ENCODE measurements around the gene SLC34A1. TPM values are rescaled to one million over a fixed set of nuclear protein-coding genes. Genes with fewer than 3 reads are reported as not detected.

Gene SLC34A1
- total RNA-seq, 3 donors from 2014 or later (not counting 1 experiment from before 2014, with no cell fraction given), result 0.50 to 0.66 (median 0.63) TPM

GRCh38 chr5:177440211-177440989, 56.2 kb downstream of the SLC34A1 start:
- H3K27ac Mint-ChIP-seq, result peak overlapping the region; percentile 47 to 72
- no peaks in the 10 kb centered on the region for H3K36me3 Mint-ChIP-seq
- DNase-seq, result peak in 1 of 2 donors; percentile 85
- TF ChIP-seq CTCF (IDR thresholded peaks at IDR 0.05), result no peak
- H3K9me3 Mint-ChIP-seq, result no peaks in the 10 kb centered on the region
- H3K27me3 ChIP-seq (ENCODE audit: control insufficient read depth, insufficient read depth, low read length), result no peaks in the 10 kb centered on the region
- no peak overlapping the region for H3K27ac ChIP-seq (ENCODE audit: low read length)
- WGBS (ENCODE audit: insufficient coverage), result 89% methylated on average over 24 of the region's 24 CpGs
- no peak overlapping the region for H3K4me3 Mint-ChIP-seq
- H3K27me3 Mint-ChIP-seq (ENCODE audit: low read depth in 2 of 2), result no peaks in the 10 kb centered on the region
- H3K4me3 ChIP-seq (ENCODE audit: low read length), result no peak overlapping the region
- peaks cover 44% of the 10 kb centered on the region for H3K4me1 ChIP-seq (ENCODE audit: control insufficient read depth, insufficient read depth, low read length)
- peaks cover 19 to 50% of the 10 kb centered on the region in 2 donors for H3K4me1 Mint-ChIP-seq
- peaks cover 73% of the 10 kb centered on the region for H3K36me3 ChIP-seq (ENCODE audit: control insufficient read depth, insufficient read depth, low read length)
- H3K9me3 ChIP-seq (ENCODE audit: control insufficient read depth, insufficient read depth, low read length), result no peaks in the 10 kb centered on the region
- ATAC-seq, result peak in 1 of 3 donors; percentile 25
- intact Hi-C loops (cut with micrococcal nuclease), result no loop called here

- peak overlapping the region in 1 of 2 donors; percentile 76 for H3K27ac Mint-ChIP-seq
- DNase-seq (no peak), ATAC-seq (no peak)
- no peaks in the 10 kb centered on the region for H3K9me3 ChIP-seq (ENCODE audit: control insufficient read depth, insufficient read depth, low read length)
- H3K4me3 ChIP-seq (ENCODE audit: low read length), result no peak overlapping the region
- intact Hi-C loops (cut with micrococcal nuclease), result no loop called here
- no peak overlapping the region for H3K27ac ChIP-seq (ENCODE audit: low read length)
- H3K27me3 ChIP-seq (ENCODE audit: control insufficient read depth, insufficient read depth, low read length), result no peaks in the 10 kb centered on the region
- no peak overlapping the region for H3K4me3 Mint-ChIP-seq
- 90% methylated on average over 26 of the region's 26 CpGs for WGBS (ENCODE audit: insufficient coverage)
- H3K27me3 Mint-ChIP-seq (ENCODE audit: low read depth in 2 of 2), result no peaks in the 10 kb centered on the region
- no peaks in the 10 kb centered on the region for H3K36me3 Mint-ChIP-seq
- peaks cover 66% of the 10 kb centered on the region for H3K36me3 ChIP-seq (ENCODE audit: control insufficient read depth, insufficient read depth, low read length)
- H3K9me3 Mint-ChIP-seq, result no peaks in the 10 kb centered on the region
- TF ChIP-seq CTCF (IDR thresholded peaks at IDR 0.05), result no peak
- peaks cover 26 to 58% of the 10 kb centered on the region in 2 donors for H3K4me1 Mint-ChIP-seq
- H3K4me1 ChIP-seq (ENCODE audit: control insufficient read depth, insufficient read depth, low read length), result peaks cover 44% of the 10 kb centered on the region
Measured at GRCh38 chr5:177440990-177441780, 57.0 kb downstream of the SLC34A1 start.

GRCh38 chr5:177442066-177442826, 58.0 kb downstream of the SLC34A1 start:
- no peaks in the 10 kb centered on the region for H3K27me3 ChIP-seq (ENCODE audit: control insufficient read depth, insufficient read depth, low read length)
- DNase-seq, result peak in 1 of 2 donors; percentile 6
- Mint-ChIP-seq H3K4me1 (peaks cover 27 to 50% of the 10 kb centered on the region in 2 donors), H3K9me3 (no peaks in the 10 kb centered on the region), H3K4me3 (no peak overlapping the region), H3K27ac (peak overlapping the region; percentile 41 to 76), H3K27me3 (ENCODE audit: low read depth in 2 of 2) (no peaks in the 10 kb centered on the region), H3K36me3 (no peaks in the 10 kb centered on the region)
- H3K4me1 ChIP-seq (ENCODE audit: control insufficient read depth, insufficient read depth, low read length), result peaks cover 40% of the 10 kb centered on the region
- H3K4me3 ChIP-seq (ENCODE audit: low read length), result no peak overlapping the region
- H3K27ac ChIP-seq (ENCODE audit: low read length), result no peak overlapping the region
- H3K36me3 ChIP-seq (ENCODE audit: control insufficient read depth, insufficient read depth, low read length), result peaks cover 57% of the 10 kb centered on the region
- intact Hi-C loops (cut with micrococcal nuclease), result no loop called here
- no peak for ATAC-seq
- 95% methylated on average over 19 of the region's 20 CpGs for WGBS (ENCODE audit: insufficient coverage)
- no peaks in the 10 kb centered on the region for H3K9me3 ChIP-seq (ENCODE audit: control insufficient read depth, insufficient read depth, low read length)
- TF ChIP-seq CTCF (IDR thresholded peaks at IDR 0.05), result no peak
